GM21367 (cell line): ENCODE data around the gene UMAD1.
"Not testable (repeated sequence)": the region's sequence is repeated elsewhere in the genome, so short reads cannot be mapped to it uniquely, and the experiment has no call there.

Experiments used
- ATAC-seq: cut with Tn5 transposase; IDR thresholded peaks from one replicate; pipeline ENCODE4 v1.9.1; 2021; ENCODE audit not compliant: unreplicated experiment

The UMAD1 gene

GRCh38 chr7:7821517-7821916 lies 181.0 kb downstream of the UMAD1 start:
- no peak for ATAC-seq

DNA sequence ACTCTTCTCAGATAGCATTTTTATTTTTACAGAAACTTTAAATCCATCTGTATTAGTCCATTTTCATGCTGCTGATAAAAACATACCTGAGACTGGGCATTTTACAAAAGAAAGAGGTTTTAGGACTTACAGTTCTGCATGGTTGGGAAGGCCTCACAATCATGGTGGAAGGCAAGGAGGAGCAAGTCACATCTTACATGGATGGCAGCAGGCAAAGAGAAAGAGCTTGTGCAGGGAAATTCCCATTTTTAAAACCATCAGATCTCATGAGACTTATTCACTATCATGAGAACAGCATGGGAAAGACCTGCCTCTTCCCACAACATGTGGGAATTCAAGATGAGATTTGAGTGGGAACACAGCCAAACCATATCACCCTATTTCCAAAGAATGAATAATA lies 184.7 kb downstream of the UMAD1 start:
- not testable (repeated sequence) for ATAC-seq

DNA sequence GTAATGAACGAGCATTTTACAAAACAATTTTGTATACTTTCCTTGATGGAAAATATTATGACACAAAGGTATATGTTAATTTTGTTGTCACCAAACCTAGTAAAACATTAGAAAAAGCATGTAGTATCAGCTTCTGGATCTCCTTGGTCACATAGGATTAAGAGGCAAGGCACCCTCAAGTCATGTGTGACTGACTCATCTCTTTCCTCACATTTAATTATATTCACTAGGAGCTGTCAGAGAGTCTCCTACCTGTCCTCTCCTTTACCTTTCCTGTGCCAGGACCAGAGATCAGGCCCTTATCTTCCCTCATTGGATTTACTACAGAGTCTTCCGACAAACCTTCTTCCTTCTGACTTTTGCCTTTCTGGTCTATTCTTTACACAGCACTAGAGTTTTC lies 189.1 kb downstream of the UMAD1 start:
- ATAC-seq: no peak

DNA sequence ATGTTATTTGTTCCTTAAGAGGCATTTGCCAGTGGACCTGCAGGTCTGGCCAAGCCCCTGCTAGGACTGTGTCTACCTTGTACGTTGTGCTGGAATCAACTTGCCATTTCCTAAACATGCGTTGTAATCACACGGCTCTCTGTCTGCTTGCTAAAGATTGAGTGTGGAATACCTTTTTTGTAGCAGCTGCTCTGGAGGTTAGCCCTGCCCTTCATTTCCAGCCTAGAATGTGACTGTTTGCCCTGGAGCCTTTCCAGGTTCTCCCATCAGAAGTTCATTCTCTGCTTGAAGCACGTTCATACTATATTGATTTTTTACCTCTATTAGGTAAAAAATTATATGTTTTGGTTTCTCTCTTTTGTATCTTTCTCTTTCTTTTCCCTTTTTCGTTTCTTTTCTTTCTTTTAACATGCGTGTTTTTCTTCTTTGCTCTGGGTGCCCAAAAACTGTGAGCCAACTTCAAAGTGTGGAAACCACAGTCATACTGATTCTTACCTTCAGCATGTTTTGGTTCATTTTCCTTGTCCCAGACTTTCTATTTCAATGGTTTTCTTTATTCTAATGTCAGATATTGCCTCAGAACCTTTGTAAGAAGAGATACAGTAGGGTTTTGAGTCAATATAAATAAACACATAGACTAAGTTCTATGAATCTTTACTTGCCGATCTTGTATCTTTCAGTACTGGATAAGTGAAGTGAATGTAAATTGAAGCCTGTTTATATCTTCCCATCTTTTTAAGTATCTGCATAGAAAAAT lies 189.7 kb downstream of the UMAD1 start:
- ATAC-seq: no peak

GRCh38 chr7:7832518-7832917 lies 192.0 kb downstream of the UMAD1 start:
- no peak for ATAC-seq

DNA sequence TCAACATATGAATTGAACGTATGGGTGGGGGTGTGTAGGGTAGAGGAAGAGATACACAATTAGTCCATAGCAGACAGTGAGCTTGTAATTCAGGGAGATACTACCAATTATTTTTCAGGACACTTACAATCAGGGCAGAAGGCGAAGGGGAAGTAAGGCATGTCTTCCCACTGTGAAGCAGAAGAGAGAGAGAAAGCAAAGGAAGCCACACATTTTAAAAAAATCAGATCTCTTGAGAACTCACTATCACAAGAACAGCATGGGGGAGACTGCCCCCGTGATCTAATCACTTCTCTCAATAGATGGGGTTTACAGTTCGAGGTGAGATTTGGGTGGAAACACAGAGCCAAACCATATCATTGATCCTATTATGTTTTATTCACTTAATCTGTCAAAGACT lies 194.2 kb downstream of the UMAD1 start:
- ATAC-seq: no peak

- ATAC-seq: no peak
Observed at GRCh38 chr7:7841027-7841426, 200.5 kb downstream of the UMAD1 start.

GRCh38 chr7:7843240-7843639 lies 202.7 kb downstream of the UMAD1 start:
- no peak for ATAC-seq

- no peak for ATAC-seq
Observed at GRCh38 chr7:7843972-7844371, 203.4 kb downstream of the UMAD1 start.

- ATAC-seq: no peak
Observed at GRCh38 chr7:7848246-7848645, 207.7 kb downstream of the UMAD1 start.

- ATAC-seq: no peak
Observed at GRCh38 chr7:7848892-7849291, 208.3 kb downstream of the UMAD1 start.

DNA sequence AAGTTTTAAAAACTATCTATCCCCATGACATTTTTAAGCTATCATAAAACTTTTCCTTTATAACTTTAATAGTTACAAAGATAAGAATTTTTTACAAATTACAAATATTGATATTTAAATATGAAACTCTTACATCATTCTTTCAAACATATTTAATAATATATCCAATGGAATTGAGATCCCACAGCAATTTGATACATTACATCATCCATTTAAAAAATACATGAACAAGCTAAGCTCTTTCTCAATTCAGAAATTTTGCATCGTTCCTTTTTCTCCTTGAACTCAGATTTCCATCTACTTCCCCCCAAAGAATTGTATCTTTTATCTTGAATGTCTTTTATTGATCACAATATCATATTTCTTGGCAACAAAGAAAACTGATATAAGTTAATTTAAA lies 209.6 kb downstream of the UMAD1 start:
- no peak for ATAC-seq

GRCh38 chr7:7851381-7851780 lies 210.8 kb downstream of the UMAD1 start:
- no peak for ATAC-seq

GRCh38 chr7:7851991-7852390 lies 211.4 kb downstream of the UMAD1 start:
- no peak for ATAC-seq

- ATAC-seq: no peak
Observed at GRCh38 chr7:7857143-7857583, 216.6 kb downstream of the UMAD1 start.

DNA sequence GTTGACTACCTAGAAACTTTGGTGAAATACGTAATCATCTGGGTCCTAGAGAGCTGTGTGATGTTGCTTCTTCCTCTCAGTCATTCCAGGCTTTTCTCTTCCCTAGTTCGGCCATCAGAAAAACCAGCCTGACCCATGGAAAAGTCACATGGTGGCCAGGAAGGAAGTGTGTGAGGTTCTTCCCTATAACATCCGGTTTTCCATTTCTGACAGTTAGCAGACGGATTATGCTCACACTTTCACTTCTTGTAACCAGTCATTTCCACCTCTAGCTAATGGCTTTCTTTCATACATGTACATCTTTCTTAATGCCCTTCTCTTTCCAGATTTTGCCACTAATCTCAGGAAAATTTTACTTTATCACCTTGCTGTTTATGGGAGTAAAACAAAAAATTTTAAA lies 218.0 kb downstream of the UMAD1 start:
- ATAC-seq: no peak

DNA sequence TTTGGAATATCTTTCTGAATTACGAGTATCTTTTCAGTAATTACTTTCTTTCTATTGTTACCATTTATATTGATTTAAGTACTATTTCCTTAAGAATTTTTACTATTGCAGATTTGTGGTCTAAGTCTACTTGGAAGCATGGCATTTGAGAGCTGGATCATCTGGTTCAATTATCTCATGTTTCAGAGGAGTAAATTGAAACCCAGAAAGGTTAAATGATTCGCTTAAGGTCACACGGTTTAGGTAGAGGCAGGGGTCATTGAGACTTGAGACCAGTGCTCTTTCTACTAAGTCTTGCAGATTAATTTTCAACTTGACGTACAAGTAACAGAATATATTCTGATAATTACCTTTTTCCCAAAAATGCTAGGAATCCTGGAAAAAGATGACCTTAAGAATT lies 218.9 kb downstream of the UMAD1 start:
- ATAC-seq: no peak

DNA sequence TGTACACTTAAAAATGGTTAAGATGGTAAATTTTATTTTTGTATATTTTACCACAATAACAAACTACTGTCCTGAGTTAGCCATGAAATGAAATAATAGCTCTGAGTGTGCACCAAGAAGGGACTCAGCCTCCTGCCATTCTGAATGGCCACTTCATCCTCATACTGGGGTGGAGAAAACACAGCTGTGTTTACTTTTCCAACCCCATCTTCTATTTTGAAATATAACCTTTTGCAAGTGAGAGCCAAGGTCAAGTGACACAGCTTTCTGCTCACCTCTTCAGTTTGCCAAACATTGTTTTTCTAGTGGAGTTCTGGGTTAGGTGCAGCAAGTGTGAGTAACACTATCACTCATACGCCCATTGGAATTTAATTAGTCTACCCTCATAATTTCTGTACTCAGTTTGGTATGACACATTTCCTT lies 220.7 kb downstream of the UMAD1 start:
- ATAC-seq: no peak

GRCh38 chr7:7862393-7862792 lies 221.8 kb downstream of the UMAD1 start:
- no peak for ATAC-seq

GRCh38 chr7:7867846-7868571 lies 227.5 kb downstream of the UMAD1 start:
- no peak for ATAC-seq

DNA sequence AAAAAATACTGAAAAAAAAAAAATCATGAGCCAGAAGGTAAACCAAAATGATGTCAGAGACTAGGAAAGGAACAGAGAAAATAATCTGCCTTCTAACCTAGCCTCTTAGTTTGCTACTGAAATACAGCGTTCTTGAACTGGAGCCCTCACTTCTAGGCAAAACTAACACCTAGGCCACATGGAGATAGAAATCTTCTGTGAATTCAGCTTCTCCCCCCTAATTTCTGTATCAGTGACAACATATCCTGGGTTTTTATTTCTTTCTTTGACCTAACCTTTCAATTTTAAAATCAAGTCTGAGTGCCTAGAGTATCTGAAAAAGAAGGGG lies 228.0 kb downstream of the UMAD1 start:
- ATAC-seq: no peak

- ATAC-seq: no peak
Observed at GRCh38 chr7:7869036-7869435, 228.5 kb downstream of the UMAD1 start.

DNA sequence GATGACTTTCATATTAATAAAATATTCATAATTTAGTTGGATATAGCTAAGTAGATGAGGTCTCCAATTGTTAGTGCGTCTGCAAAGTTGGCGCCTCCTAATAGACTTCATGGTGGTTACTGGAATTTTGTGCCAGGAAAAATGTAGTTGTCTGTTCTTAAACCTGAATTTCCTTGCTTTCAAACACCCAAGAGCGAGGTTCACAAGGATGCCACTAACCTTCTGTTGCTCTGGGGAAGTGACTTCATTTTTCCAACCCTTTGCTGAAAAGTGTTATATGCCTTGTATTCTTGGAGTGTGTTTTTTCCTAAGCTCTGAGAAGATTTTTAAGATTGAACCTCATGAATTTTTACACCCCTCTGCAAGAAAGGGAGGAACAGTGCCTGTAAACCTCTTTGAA lies 229.1 kb downstream of the UMAD1 start:
- no peak for ATAC-seq
